ENCODE data around the gene APOA4.
"Not testable (repeated sequence)": the region's sequence is repeated elsewhere in the genome, so short reads cannot be mapped to it uniquely, and the experiment has no call there.

Gene APOA4

DNA sequence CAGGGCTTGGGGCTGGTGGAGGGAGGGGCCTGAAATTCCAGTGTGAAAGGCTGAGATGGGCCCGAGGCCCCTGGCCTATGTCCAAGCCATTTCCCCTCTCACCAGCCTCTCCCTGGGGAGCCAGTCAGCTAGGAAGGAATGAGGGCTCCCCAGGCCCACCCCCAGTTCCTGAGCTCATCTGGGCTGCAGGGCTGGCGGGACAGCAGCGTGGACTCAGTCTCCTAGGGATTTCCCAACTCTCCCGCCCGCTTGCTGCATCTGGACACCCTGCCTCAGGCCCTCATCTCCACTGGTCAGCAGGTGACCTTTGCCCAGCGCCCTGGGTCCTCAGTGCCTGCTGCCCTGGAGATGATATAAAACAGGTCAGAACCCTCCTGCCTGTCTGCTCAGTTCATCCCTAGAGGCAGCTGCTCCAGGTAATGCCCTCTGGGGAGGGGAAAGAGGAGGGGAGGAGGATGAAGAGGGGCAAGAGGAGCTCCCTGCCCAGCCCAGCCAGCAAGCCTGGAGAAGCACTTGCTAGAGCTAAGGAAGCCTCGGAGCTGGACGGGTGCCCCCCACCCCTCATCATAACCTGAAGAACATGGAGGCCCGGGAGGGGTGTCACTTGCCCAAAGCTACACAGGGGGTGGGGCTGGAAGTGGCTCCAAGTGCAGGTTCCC is 6.5 kb upstream of the APOA4 start, which contains the start of gene APOC3:
APOC3 (plus strand) TSS at position 383 of the 659 bp plus-strand sequence. CDS start 676 bp downstream, outside the sequence.
- no peak for DNase-seq

DNA sequence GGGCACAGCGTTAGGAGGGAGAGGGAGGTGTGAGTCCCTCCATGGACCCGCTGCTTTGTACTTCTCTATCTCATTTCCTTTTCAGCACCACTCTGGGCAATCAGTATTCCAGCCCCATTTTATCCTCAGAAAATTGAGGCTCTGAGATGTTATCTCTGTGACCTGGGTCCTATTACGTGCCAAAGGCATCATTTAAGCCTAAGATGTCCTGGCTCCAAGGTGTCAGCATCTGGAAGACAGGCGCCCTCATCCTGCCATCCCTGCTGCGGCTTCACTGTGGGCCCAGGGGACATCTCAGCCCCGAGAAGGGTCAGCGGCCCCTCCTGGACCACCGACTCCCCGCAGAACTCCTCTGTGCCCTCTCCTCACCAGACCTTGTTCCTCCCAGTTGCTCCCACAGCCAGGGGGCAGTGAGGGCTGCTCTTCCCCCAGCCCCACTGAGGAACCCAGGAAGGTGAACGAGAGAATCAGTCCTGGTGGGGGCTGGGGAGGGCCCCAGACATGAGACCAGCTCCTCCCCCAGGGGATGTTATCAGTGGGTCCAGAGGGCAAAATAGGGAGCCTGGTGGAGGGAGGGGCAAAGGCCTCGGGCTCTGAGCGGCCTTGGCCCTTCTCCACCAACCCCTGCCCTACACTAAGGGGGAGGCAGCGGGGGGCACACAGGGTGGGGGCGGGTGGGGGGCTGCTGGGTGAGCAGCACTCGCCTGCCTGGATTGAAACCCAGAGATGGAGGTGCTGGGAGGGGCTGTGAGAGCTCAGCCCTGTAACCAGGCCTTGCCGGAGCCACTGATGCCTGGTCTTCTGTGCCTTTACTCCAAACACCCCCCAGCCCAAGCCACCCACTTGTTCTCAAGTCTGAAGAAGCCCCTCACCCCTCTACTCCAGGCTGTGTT is 5.8 kb upstream of the APOA4 start:
- DNase-seq, result no peak

DNA sequence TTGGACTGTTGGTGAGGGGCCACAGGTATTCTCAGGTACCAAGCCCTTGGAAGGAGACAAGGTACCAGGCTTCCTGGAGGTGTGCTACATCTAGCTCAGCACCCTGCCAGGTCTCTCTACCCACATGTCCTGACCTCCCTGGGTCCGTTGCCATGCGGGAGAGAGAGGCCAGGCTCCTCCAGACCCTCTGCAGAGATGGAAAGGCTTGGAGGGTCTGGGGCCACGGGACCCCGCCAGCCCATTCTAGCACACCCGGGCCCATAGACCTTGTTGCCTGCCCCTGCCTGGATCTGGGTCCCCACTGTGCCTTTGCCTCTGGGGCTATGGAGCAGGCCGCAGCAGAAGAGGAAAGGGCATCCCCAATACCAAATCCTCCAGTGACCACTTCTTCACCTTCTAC is 4.4 kb upstream of the APOA4 start:
- DNase-seq, result no peak

DNA sequence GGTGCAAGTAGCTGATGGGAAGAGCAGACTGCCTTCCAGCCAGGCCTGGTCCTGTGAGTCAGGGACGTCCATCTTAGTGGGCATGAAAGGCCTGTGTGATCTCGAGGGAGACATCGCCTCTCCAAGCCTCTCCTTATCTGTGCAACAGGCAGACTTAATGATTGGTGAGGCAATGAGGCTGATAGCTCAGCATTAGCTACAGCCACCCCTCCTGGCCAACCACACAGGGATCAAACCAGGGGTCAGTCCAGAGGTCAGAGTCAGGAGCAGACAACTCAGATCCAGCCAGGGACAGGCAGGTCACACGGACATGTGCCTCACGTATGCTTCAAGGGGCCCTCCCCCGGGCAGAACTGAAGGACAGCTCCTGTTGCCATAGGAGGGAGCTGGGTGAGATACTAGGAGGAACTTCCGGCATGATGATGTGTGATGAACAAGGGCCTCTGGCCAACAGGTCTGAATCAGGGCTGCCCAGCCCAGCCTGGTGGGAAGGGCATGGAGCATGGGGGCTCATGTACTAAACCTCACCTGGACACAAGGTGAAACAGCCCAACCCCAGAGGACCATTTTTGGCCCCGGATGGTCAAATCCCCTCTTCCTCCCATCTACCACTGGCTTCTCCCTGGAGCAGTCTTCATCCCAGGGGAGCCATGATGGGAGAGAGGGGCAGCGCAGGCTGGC is 3.8 kb upstream of the APOA4 start:
- DNase-seq, result no peak

DNA sequence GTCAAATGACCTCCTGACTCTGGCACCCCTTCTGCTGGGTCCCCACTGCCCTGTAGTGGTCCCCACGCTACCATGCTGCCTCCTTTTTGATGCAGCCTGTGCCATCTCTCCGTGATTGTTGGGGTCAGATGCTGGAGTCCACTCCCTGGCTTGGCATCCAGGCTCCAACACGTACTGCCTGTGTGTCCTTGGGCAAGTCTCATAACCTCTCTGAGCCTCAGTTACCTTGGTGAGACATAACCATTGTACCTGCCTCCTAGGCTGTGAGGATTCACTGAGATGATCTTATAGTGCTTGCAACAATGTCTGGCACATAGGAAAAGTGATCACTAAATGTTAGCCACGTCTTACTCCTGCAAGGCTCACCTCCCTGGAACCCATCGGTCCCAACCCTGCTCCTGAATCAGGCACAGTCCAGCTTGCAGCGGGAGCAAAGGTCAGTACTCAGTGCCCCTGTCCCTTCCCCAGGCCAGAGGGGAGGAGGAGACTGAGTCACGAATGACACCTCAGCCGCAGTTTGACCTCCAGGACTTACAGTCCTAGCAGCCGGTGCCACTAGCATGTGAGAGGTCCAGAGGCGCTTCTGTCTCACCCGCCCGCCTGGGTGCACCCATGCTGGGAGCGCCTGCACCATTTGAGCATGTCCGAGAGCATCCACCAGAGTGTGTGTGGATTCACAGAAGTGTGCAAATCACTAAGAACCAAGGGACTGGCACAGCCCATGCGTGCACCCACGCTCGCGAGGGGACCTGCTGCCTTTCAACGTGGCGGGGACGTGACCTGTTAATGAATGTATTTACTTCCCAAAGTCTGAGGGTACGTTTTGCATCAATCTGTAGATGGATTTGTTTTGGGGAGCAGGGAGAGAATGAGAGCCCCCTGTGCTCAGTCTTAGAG is 3.0 kb upstream of the APOA4 start:
- DNase-seq, result no peak

DNA sequence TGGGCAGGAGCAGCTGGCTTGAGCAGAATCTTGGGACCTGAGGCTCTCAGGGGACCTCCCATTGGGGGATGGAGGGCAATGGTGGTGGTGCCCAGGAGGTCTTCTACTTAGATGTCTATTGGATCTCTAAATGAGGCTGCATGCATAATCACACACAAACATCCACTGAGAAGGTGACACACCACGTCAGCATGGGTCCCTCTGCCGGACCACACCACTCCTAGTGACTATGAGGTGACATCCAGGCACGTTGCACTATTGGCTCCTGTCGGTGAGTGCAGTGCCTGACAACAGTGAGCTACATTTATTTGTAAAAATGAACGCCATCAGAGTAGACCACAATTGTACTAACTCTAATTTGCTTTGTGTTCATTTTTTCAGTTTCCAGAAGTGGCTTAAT is 2.3 kb upstream of the APOA4 start:
- no peak for DNase-seq

DNA sequence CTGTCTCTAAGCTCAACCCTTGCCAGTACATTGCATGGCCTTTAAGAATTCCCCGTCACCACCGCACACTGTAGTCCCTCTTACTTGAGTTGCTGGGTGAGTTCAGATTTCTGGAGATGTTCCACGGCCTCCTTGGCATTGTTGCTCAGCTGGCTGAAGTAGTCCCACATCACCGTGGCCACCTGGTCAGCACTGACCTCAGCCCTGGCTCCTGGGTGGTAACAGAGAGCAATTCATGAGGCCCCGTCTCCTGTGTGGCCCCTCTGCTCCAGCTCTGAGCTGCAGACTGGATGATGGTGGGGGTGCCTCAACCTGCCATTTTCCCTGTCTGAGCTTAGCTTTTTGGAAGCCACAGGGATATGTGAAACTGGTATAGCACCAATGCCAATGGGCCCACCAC is 529 bp downstream of the APOA4 start:
- DNase-seq, result no peak

DNA sequence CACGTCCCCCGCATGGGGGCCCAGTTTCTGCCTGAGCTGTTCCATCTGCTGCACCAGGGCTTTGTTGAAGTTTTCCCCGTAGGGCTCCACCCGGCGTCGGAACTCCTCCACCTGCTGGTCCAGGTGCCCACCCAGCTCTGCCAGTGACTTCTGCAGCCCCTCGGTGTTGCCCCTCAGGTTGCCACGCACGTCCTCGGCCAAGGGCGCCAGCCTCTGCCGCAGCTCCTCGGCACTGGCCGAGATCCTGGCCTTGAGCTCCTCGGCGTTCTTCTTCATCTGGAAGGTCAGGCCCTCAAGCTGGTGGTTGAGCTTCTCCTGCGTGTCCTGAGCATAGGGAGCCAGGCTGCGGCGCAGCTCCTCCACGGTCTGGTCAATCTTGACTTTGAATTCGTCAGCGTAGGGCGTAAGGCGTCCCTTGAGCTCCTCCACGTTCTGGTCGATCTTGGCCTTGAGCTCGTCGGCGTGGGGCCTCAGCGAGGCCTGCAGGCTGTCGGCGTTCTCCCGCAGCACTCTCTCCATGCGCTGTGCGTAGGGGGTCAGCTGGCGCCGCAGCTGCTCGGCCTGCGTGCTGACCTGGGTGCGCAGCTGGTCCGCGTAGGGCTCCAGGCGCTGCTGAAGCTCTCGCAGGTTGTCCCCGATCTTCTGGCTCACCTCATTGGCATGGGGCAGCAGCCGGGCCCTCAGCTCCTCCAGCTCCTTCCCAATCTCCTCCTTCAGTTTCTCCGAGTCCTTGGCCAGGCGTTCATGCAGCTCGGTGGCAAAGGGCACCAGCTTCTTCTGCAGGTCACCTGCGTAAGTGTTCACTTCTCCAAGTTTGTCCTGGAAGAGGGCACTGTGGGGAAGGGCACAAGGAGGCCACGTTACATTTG is 1.8 kb downstream of the APOA4 start:
- DNase-seq, result no peak

DNA sequence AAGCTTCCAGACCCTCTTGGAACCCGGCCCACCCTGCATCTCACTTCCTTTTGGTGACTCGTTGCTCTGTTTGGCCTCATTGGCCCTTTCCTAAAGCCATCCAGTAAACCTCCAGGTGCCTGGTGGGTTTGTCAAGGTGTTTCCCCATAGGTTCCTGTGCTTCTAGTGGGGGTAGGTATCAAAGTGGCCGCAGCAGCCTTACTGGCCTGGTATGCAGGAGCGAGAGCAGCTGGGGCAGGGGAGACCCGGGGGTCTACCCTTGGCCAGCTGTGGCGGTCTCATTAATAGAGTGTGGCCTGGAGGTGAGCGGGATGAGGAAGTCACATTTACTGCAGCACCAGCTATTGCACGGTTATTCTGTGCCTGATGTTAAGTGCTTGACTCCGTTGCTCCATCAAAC is 4.1 kb downstream of the APOA4 start:
- DNase-seq, result no peak

DNA sequence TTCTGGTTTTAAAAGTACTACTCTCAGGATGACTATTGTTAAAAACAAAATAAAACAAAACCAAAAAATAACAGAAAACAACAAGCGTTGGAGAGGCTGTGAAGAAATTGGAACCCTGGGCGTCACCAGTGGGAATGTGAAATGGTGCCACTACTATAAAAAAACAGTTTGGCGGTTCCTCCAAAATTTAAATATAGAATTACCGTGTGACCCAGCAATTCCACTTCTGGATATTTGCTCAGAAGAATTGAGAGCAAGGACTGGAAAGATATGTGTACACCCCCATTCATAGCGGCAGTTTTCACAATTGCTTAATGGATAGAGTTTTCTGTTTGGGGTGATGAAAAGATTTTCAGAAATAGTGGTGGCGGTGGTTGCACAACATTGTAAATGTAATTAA is 8.6 kb downstream of the APOA4 start:
- no peak for DNase-seq

DNA sequence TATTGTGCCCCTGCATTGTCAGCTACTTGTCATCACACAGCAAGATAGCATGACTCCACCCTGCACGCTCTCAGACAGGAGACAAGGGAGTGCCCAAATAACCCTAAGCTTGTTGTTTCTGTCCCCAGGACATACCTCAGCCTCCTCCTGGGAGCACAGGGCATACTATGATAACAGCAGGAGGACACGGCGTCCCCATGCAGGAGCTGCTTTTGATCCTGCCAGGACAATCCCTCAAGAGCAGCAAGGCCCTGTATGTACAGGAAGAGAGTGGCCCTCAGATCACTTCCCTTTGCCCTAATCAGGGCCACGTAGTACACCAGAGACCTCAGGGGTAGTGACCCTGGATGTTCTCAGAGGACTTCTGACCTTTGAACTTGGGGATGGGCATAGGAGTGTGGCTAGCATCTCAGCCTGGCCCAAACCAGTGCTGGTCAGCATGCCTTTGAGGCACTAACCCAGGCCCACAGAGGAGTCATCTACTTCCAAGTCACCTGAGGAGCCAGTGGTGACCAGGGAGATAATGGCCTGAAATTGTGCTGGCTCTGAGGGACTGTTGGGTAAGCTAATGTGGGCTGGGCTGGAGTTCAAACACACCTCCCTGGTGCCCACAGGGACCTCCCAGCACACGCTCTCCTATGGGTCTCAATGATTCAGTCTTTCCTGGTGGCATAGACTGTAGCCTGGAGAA is 9.2 kb downstream of the APOA4 start:
- DNase-seq, result no peak

DNA sequence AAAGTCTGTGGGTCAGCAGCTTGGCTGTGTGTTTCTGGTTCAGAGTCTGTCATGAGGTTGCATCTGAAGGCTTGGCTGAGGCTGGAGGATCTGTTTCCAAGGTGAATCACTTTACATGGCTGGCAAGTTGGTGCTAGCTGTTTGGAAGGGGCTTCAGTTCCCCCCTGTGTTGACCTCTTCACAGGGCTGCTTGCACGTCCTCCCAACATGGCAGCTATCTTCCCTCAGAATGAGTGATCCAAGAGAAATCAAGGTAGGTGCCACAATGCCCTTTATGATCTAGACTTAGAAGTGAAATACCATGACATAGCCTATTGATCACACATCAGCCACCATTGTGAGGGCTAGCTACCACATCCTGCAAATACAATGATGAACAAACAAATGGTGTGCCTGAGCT is 9.9 kb downstream of the APOA4 start:
- no peak for DNase-seq

DNA sequence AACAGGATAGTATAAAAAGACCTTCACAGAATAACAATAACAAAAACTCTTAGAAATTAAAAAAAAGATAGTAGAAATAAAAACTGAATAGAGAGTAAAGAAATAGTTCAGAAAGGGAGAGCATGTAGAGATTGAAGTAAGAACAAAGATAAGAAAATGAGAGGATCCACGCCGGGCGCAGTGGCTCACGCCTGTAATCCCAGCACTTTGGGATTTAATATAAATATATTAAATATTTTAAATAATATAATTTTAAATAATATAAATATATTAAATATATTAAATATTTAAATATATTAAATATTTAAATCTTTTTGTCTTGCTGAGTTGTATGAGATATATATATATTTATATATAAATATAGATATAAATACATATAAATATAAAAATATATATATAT is 11.0 kb downstream of the APOA4 start:
- no peak for DNase-seq

DNA sequence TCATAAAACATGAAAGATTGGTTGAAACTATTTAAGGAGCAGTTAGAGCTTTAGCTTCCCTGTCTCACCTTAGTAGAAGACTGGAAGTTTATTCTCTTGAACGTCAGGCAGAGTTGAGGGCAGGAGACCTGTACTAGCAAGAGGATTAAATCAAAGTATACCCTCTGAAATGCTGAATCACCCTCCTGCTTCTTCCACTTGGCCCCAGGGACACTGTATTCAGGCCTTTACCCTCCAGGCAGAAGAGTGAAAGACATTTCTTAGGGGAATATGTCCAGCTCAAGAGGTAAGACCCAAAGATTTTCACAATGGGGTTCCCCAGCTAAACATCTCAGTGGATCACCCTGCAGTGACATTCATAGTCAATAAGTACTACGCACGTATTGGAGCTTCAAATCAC is 11.9 kb downstream of the APOA4 start:
- no peak for DNase-seq

DNA sequence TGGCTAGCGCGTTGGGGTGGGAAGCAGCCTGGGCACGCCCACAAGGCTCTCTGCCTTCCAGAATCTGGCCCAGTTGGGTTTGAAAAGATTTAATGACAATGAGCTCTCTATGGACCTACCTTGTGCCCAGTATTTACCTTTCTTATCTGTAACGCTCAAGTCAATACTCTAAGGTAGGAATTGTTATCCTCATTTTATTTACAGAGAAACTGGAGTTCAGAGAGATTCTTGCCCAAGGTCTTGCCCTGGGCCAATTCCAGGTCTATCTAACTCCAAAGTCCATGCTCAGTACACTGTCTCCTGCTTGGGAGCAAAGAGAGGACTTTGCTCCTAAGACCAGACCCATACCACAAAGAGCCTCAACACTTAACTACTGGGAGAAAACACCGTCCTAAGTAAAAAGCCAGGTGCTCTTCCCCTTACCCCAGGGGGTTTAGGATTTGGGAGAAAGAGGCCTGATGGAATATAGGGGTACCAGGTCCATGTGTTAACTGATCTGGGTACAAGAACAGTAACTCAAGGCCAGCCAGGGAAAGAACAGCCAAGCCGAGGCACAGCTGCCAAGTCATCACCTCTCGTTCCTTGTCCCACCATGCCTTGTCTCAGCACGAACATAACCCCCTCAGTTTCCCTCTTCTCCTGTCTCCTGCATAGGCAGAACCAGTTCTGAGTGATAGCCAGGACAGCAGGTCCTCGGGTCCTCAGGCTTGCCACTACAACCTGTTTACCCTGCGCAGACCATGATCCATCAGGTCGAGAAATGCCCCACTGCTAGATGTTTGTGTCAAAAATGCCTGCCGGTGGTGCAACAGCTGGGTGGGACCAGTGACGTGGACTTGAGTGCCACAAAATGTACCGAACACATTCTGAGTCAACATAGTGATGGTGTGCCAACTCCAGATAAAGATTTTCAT is 14.6 kb downstream of the APOA4 start:
- DNase-seq, result no peak

DNA sequence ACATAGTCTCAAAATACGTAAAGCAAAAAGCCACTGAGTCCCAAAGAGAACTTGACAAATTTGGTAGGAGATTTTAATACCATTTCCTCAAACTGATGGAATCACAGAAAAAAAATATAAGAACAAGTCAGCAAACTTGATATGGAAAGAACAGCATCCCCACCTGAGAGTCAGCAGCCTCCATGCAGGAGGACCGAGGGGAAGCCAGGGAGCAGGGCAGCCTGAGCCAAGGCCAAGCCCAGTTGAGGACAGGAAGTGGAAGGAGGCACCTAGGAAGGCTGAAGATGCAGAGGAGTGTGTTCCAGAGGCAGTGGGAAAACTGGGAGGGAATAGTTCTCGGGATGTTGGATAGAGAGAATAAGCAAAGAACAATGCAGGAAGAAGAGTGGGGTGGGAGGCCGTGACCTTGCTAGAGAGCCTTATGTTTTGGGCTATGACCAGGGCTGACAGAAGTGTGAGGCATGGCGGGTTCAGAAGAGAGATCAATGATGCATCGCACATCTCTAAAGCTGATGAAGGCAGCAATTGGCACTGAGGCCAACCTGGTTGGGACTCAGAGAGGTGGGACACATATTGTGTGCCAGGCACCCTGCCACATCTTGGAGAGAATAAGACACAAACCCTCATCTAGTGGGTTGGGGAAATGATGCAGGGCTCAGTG is 15.4 kb downstream of the APOA4 start:
- DNase-seq, result no peak

DNA sequence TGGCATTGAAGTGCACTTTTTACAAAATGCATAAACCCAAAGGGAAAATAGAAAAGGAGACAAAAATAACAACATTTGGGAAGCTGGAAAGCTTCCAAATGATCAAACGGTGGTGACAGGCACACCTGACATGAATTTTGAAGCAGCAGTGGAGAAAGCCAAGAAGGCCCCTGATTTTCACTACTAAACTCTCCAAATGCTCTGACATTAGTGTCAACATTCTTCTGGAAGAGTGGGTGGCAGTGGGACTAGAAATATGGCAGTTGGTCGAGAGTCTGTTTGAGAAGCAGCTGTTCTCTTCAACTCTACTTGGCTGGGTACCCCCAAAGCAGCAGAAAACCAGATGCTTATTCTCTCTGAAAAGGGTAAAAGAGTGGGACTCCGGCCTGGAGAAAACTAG is 19.1 kb downstream of the APOA4 start:
- DNase-seq, result no peak

DNA sequence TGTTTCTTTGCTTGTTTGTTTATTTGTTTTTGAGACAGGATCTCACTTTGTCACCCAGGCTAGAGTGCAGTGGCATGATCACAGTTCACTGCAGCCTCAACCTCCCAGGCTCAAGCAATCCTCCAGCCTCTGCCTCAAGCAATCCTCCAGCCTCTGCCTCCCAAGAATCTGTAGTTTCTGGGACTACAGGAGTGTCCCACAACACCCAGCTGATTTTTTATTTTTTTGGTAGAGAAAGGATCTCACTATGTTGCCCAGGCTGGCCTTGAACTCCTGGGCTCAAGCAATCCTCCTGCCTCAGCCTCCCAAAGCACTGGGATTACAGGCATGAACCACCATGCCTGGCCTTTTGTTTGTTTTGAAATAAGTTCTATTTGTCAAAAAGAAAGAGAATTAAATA is 21.4 kb downstream of the APOA4 start:
- not testable (repeated sequence) for DNase-seq

DNA sequence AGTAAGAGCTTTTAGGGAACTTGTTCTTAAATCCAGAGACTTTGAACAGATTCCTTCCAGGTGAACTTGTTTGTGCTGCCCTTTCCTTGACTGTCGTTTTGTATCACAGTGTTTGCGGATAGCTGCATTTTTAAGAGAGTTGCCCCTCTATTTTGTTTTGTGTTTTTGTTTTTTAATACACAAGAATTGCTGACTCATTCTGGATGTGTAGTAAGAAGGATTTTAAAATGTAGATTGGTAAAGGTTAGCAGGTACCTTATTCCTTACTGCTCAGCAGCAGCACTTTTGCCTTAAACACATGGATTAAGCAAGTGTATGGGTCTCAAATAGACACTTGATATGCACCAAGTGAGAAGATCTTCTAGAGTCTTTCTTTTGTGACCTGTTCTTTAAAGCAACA is 22.5 kb downstream of the APOA4 start:
- DNase-seq, result no peak

All from NCI-H1417 (cell line).